ENCODE data around the gene STAP2. TPM values are rescaled to one million over a fixed set of nuclear protein-coding genes. Genes with fewer than 3 reads are reported as not detected.
A peak's percentile ranks its signal among the peaks of the same experiment; 100 is the strongest.

STAP2 gene
- total RNA-seq, 2 experiments from 2014 or later, result 1.7 to 1.8 TPM

- intact Hi-C loops (cut with DNase I, micrococcal nuclease), result no loop called here
- ATAC-seq (ENCODE audit: poor library complexity) (no peak), DNase-seq (no peak)
- CTCF ChIA-PET, result no interaction called here
- peaks cover 23% of the 10 kb centered on the region for H3K36me3 ChIP-seq (ENCODE audit: insufficient read depth, low read length)
- Mint-ChIP-seq H3K4me1 (ENCODE audit: low read depth) (peaks cover 44% of the 10 kb centered on the region), H3K4me3 (no peak overlapping the region), H3K36me3 (ENCODE audit: low read depth) (peaks cover 7% of the 10 kb centered on the region), H3K27ac (peak overlapping the region; percentile 20), H3K9me3 (no peaks in the 10 kb centered on the region), H3K27me3 (no peaks in the 10 kb centered on the region)
- H3K9me3 ChIP-seq (ENCODE audit: control insufficient read depth in 1 of 2, insufficient read depth in 1 of 2, low read length in 2 of 2), result no peaks in the 10 kb centered on the region
- TF ChIP-seq, protein P1, sequence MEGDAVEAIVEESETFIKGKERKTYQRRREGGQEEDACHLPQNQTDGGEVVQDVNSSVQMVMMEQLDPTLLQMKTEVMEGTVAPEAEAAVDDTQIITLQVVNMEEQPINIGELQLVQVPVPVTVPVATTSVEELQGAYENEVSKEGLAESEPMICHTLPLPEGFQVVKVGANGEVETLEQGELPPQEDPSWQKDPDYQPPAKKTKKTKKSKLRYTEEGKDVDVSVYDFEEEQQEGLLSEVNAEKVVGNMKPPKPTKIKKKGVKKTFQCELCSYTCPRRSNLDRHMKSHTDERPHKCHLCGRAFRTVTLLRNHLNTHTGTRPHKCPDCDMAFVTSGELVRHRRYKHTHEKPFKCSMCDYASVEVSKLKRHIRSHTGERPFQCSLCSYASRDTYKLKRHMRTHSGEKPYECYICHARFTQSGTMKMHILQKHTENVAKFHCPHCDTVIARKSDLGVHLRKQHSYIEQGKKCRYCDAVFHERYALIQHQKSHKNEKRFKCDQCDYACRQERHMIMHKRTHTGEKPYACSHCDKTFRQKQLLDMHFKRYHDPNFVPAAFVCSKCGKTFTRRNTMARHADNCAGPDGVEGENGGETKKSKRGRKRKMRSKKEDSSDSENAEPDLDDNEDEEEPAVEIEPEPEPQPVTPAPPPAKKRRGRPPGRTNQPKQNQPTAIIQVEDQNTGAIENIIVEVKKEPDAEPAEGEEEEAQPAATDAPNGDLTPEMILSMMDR (IDR thresholded peaks at IDR 0.05), result no peak
- POLR2A ChIA-PET, result no interaction called here
- no peak overlapping the region for H3K27ac ChIP-seq (ENCODE audit: low read depth in 1 of 2, low read length in 2 of 2)
- peaks cover 99% of the 10 kb centered on the region for H3K4me1 ChIP-seq (ENCODE audit: insufficient read depth, low read length)
- H3K4me3 ChIP-seq (ENCODE audit: low read length), result no peak overlapping the region
- H3K27me3 ChIP-seq (ENCODE audit: control insufficient read depth in 1 of 2, insufficient read depth in 2 of 2, low read length in 2 of 2), result no peaks in the 10 kb centered on the region
These were observed 33.8 kb upstream of the STAP2 start for GRCh38 chr19:4372165-4373012.

DNA sequence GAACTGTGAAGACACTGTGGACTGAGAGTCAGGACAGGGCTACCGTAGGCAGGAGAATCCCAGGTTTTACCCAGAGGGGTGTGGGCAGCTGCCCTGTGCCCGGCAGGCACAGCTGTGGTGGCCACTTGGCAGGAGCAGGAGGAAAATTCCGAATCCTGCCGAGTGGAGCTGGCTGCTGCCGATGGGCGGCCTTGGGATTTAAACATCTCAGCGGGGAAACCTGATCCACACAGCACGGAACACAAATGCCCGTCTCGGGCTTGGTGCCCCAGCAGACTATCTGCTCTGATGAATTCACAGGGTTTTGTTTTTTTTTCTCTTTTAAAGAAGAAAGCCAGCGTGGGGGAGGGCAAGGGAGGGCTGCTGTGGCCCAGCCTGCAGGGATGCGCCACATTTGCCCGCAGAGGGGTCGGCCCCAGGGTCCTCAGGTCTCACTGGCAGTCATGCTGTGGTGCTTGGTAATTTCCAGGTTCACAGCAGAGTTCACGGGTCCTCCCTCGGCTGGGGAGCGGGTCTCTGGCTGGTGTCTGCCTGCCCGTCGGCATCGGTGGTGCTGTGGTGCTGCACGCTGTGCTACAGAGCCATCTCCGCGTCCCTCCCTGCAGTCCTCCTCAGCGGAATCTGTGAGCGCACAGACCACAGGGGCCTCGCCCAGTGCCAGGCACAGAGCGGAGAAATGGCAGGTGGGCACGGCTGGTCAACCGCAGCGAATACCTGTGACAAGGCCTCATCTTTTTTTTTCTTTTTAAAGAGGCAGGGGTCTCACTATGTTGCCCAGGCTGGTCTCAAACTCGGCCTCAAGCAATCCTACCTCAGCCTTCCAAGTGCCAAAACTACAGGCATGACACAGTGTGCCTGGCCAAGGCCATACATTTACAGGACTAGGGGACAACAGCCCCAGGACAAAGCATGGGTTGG lies 32.9 kb upstream of the STAP2 start:
- H3K4me3 ChIP-seq (ENCODE audit: low read length), result no peak overlapping the region
- peak overlapping the region in 1 of 2 donors; percentile 78 for H3K27ac ChIP-seq (ENCODE audit: low read depth in 1 of 2, low read length in 2 of 2)
- H3K27me3 ChIP-seq (ENCODE audit: control insufficient read depth in 1 of 2, insufficient read depth in 2 of 2, low read length in 2 of 2), result no peaks in the 10 kb centered on the region
- Mint-ChIP-seq H3K27me3 (no peaks in the 10 kb centered on the region), H3K27ac (peak overlapping the region; percentile 90), H3K36me3 (ENCODE audit: low read depth) (peaks cover 7% of the 10 kb centered on the region), H3K4me1 (ENCODE audit: low read depth) (peaks cover 39% of the 10 kb centered on the region), H3K4me3 (no peak overlapping the region), H3K9me3 (no peaks in the 10 kb centered on the region)
- H3K9me3 ChIP-seq (ENCODE audit: control insufficient read depth in 1 of 2, insufficient read depth in 1 of 2, low read length in 2 of 2), result no peaks in the 10 kb centered on the region
- DNase-seq, result no peak
- TF ChIP-seq, protein P1 (IDR thresholded peaks at IDR 0.05), result no peak
- intact Hi-C loops (cut with DNase I, micrococcal nuclease), result no loop called here
- ChIA-PET CTCF (no interaction called here), POLR2A (interaction anchor here (2.0 to 3.1 kb wide), 2 partner anchors 8 to 30 kb away, joined by 8 to 33 read pairs; partner anchors contain the start of genes CHAF1A and SH3GL1)
- H3K36me3 ChIP-seq (ENCODE audit: insufficient read depth, low read length), result peaks cover 27% of the 10 kb centered on the region
- peaks cover 92% of the 10 kb centered on the region for H3K4me1 ChIP-seq (ENCODE audit: insufficient read depth, low read length)
- ATAC-seq (ENCODE audit: poor library complexity), result no peak

DNA sequence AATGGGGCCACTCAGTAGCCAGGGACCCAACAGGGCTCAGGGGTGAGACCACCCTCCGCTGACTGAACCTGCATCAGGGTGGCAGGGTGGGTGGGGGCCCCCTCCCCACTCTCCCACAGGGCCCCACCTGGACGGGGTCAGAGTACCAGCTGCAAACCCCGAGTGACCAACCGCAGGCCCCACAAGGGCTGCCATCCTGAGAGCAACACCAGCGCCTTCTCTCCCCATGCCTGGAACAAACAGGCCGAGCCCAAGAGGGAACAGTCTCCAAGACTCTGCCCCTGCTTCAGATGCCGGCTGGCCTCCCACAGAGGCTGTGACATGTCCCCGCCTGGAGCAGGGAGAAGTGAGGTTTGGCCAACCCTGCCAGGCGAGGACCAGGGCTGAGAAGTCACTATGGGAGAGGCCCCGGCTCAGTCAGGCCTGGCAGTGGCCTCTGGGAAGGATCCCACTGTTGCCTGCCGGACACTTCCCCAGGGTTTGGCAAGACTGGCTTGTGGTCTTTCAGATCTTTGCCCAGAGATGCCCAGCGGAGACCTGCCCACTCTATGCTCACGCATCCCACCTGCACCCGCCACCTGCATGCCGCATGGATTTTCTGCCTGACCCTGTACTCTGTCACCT lies 31.9 kb upstream of the STAP2 start:
- Histone ChIP-seq H3K9me3 (ENCODE audit: control insufficient read depth in 1 of 2, insufficient read depth in 1 of 2, low read length in 2 of 2) (no peaks in the 10 kb centered on the region), H3K4me1 (ENCODE audit: insufficient read depth, low read length) (peaks cover 82% of the 10 kb centered on the region), H3K27me3 (ENCODE audit: control insufficient read depth in 1 of 2, insufficient read depth in 2 of 2, low read length in 2 of 2) (no peaks in the 10 kb centered on the region), H3K4me3 (ENCODE audit: low read length) (peak overlapping the region; percentile 59), H3K27ac (ENCODE audit: low read depth in 1 of 2, low read length in 2 of 2) (peak overlapping the region; percentile 78 to 87), H3K36me3 (ENCODE audit: insufficient read depth, low read length) (peaks cover 33% of the 10 kb centered on the region)
- Mint-ChIP-seq H3K4me3 (peak overlapping the region; percentile 38), H3K27ac (peak overlapping the region; percentile 90), H3K4me1 (ENCODE audit: low read depth) (peaks cover 31% of the 10 kb centered on the region), H3K27me3 (no peaks in the 10 kb centered on the region), H3K36me3 (ENCODE audit: low read depth) (peaks cover 7% of the 10 kb centered on the region), H3K9me3 (no peaks in the 10 kb centered on the region)
- ChIA-PET CTCF (interaction anchor here (0.6 to 4.6 kb wide), 16 partner anchors 7 to 363 kb away, joined by 3 to 63 read pairs (median 5); partner anchors contain the start of genes CHAF1A, MPND, PIAS4 and SH3GL1), POLR2A (interaction anchor here (0.9 to 3.1 kb wide), 9 partner anchors 9 to 385 kb away, joined by 4 to 33 read pairs (median 5); partner anchors contain the start of genes CHAF1A, EEF2, HDGFL2 and MPND)
- intact Hi-C loops (cut with DNase I, micrococcal nuclease), result loop anchor here in 1 of 2 experiments (1.0 kb wide), 1 partner anchor 10 kb away; no protein-coding TSS in a partner anchor
- TF ChIP-seq, protein P1 (IDR thresholded peaks at IDR 0.05), result no peak
- ATAC-seq (ENCODE audit: poor library complexity), result no peak
- no peak for DNase-seq
